Lung (tissue), 12 donors: ENCODE measurements around the gene BMPR1B. TPM values are rescaled to one million over a fixed set of nuclear protein-coding genes. Genes with fewer than 3 reads are reported as not detected.

Experiments used
- ATAC-seq: fragments of 200-7000 bp; cut with Tn5 transposase; one replicate; pipeline ENCODE4 v1.9.1; 2020; ENCODE audit warnings: moderate number of reproducible peaks; ENCODE audit not compliant: insufficient read depth, low FRiP score
- DNase-seq, 3 donors: peaks; one replicate each; pipeline ENCODE4 v3.0.0-alpha.2; 2013 to 2017
- H3K27ac ChIP-seq, 2 donors: one replicate each; pipeline ENCODE4 v1.5.1; 2013; ENCODE audit warnings: mild to moderate bottlenecking in 2 of 2, moderate library complexity in 2 of 2, control low read depth in 1 of 2, inconsistent platforms in 1 of 2, low read depth in 1 of 2, low read length in 1 of 2
- H3K27me3 ChIP-seq, 3 donors: one replicate each; pipeline ENCODE4 v1.5.1; 2013; ENCODE audit warnings: low read length in 2 of 3; ENCODE audit not compliant: control insufficient read depth in 3 of 3, insufficient read depth in 3 of 3
- H3K36me3 ChIP-seq, 4 donors: one replicate each; pipeline ENCODE4 v1.5.1; 2013; ENCODE audit warnings: low read length in 4 of 4, mild to moderate bottlenecking in 1 of 4, moderate library complexity in 1 of 4; ENCODE audit not compliant: control insufficient read depth in 4 of 4, insufficient read depth in 4 of 4
- H3K4me1 ChIP-seq, 5 donors: one replicate each; pipeline ENCODE4 v1.5.1; 2013; ENCODE audit warnings: low read length in 5 of 5, mild to moderate bottlenecking in 2 of 5, moderate library complexity in 1 of 5; ENCODE audit not compliant: control insufficient read depth in 5 of 5, insufficient read depth in 5 of 5
- H3K4me3 ChIP-seq: one replicate; pipeline ENCODE4 v1.5.1; 2013; ENCODE audit warnings: mild to moderate bottlenecking, control low read depth, moderate library complexity
- H3K9ac ChIP-seq, 2 donors: one replicate each; pipeline ENCODE4 v1.5.1; 2013; ENCODE audit warnings: low read length in 2 of 2, control low read depth in 1 of 2; ENCODE audit not compliant: insufficient read depth in 1 of 2
- H3K9me3 ChIP-seq, 4 donors: one replicate each; pipeline ENCODE4 v1.5.1; 2013; ENCODE audit warnings: low read length in 3 of 4, mild to moderate bottlenecking in 1 of 4, moderate library complexity in 1 of 4; ENCODE audit not compliant: control insufficient read depth in 4 of 4, insufficient read depth in 3 of 4
- CTCF ChIP-seq: IDR thresholded peaks from 2 replicates; pipeline ENCODE4 v1.5.1; 2012; ENCODE audit warnings: mild to moderate bottlenecking; ENCODE audit errors: control extremely low read depth, extremely low read depth
- WGBS, 2 donors: extraction: QIAGEN DNeasy Blood & Tissue Kit; methylation state at CpG; one replicate each; pipeline ENCODE4 v1.1.7; 2013; 5-methylcytosine and 5-hydroxymethylcytosine counted together
- polyA plus RNA-seq, 2 donors: library from polyadenylated mRNA; stranded (reverse); fragments of 200-250 nt; gene quantifications; one replicate each; pipeline ENCODE4 v1.2.1, GENCODE V29; 2013
- total RNA-seq, 2 donors: library from RNA; depleted of rRNA in 1 of 2; stranded (reverse); fragments of >200 nt in 1 of 2; gene quantifications; one replicate each; pipeline ENCODE4 v1.2.1, GENCODE V29; 2014 to 2021
- donor health status: control.
- donor health status: control.
- donor health status: Bipolar disorder and iron deficiency.
- donor health status: healthy.
- donor health status: DM: yes; HTN: yes; CAD: no.

Gene BMPR1B
- total and polyA plus RNA-seq, 4 donors, result 0.65 to 7.3 (median 1.9) TPM

- H3K9me3 ChIP-seq, result no peaks in the 10 kb centered on the region
- H3K27ac ChIP-seq, result no peak overlapping the region
- TF ChIP-seq CTCF, result no peak
- H3K4me1 ChIP-seq, result peaks cover 0 to 5% (median 0%) of the 10 kb centered on the region in 5 donors
- WGBS, 2 donors, result 50 to 69% methylated on average over 13 of the region's 13 CpGs
- H3K9ac ChIP-seq, result no peak overlapping the region
- no peaks in the 10 kb centered on the region for H3K36me3 ChIP-seq
- no peak overlapping the region for H3K4me3 ChIP-seq
- DNase-seq, result peak in 1 of 3 donors; percentile 3
- H3K27me3 ChIP-seq, result no peaks in the 10 kb centered on the region
- ATAC-seq, result no peak
Observed at GRCh38 chr4:95050980-95051701, 293.4 kb downstream of the BMPR1B start.

GRCh38 chr4:95051702-95052020 lies 293.9 kb downstream of the BMPR1B start:
- Histone ChIP-seq H3K27ac (no peak overlapping the region), H3K4me3 (no peak overlapping the region), H3K36me3 (no peaks in the 10 kb centered on the region), H3K27me3 (no peaks in the 10 kb centered on the region), H3K9me3 (no peaks in the 10 kb centered on the region), H3K9ac (no peak overlapping the region), H3K4me1 (peaks cover 0 to 5% (median 0%) of the 10 kb centered on the region in 5 donors)
- ATAC-seq, result no peak
- TF ChIP-seq CTCF, result no peak
- DNase-seq, result no peak
- WGBS, 2 donors, result 68 to 78% methylated on average over 2 of the region's 2 CpGs

- peaks cover 0 to 7% (median 0%) of the 10 kb centered on the region in 5 donors for H3K4me1 ChIP-seq
- H3K4me3 ChIP-seq, result no peak overlapping the region
- 100% methylated on average over 1 of the region's 1 CpG for WGBS, 2 donors
- DNase-seq, result no peak
- no peak overlapping the region for H3K27ac ChIP-seq
- H3K9ac ChIP-seq, result no peak overlapping the region
- no peak for ATAC-seq
- no peak for TF ChIP-seq CTCF
- no peaks in the 10 kb centered on the region for H3K9me3 ChIP-seq
- H3K27me3 ChIP-seq, result no peaks in the 10 kb centered on the region
- no peaks in the 10 kb centered on the region for H3K36me3 ChIP-seq
Observed at GRCh38 chr4:95058991-95059390, 301.2 kb downstream of the BMPR1B start.

DNA sequence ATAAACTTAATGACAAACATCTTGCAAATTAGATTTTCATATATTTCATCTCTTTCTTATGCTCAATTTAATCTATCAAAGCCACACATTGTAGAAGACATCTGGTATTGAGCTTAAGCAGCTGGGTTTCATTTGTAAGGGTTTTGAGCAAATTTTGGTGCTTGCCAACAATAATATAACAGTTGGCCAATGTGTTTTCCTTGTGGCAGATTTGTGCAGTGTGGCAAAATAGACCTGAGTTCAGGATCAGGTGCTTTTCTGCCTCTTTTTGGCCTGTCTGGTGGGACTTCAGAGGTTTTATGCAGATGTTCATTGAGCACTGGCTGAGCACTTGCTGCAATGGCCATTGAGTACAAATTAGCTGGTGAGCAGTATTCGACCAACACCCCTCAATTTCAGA lies 301.9 kb downstream of the BMPR1B start:
- Histone ChIP-seq H3K4me3 (no peak overlapping the region), H3K9ac (no peak overlapping the region), H3K36me3 (no peaks in the 10 kb centered on the region), H3K27ac (no peak overlapping the region), H3K27me3 (no peaks in the 10 kb centered on the region), H3K9me3 (no peaks in the 10 kb centered on the region), H3K4me1 (peaks cover 0 to 7% (median 0%) of the 10 kb centered on the region in 5 donors)
- no peak for ATAC-seq
- 83 to 88% methylated on average over 1 of the region's 1 CpG for WGBS, 2 donors
- no peak for TF ChIP-seq CTCF
- DNase-seq, result no peak
